OCI-M1 (cell line): Measurements from ENCODE around the gene LRRC10.

Source experiments
- DNase-seq: peaks from one replicate; lab custom pipeline; 2025; lab: John Stamatoyannopoulos, UW

Gene LRRC10

GRCh38 chr12:69569236-69569635, 41.5 kb downstream of the LRRC10 start:
- DNase-seq, result no peak

- DNase-seq, result no peak
Measured at GRCh38 chr12:69566603-69567002, 44.1 kb downstream of the LRRC10 start.

GRCh38 chr12:69563166-69563762, 47.4 kb downstream of the LRRC10 start:
- no peak for DNase-seq
